HepG2 (cell line): Measurements from ENCODE around the gene PRR14. TPM values are rescaled to one million over a fixed set of nuclear protein-coding genes. Genes with fewer than 3 reads are reported as not detected.

Experiments used
- ATF6 ChIP-seq: sonication (generic); formaldehyde crosslinking; conservative IDR thresholded peaks from 2 replicates; pipeline ENCODE4 v1.4.0; 2020; ENCODE audit warnings: missing genetic modification reagents
- DNMT1 ChIP-seq: sonication (generic); formaldehyde crosslinking; IDR thresholded peaks from 2 replicates; pipeline ENCODE4 v1.5.1; 2020; ENCODE audit warnings: mild to moderate bottlenecking, missing genetic modification reagents
- EZH2 ChIP-seq: conservative IDR thresholded peaks from 2 replicates; pipeline ENCODE4 v1.6.1; 2012; ENCODE audit warnings: mild to moderate bottlenecking, low read depth, low read length, moderate library complexity
- IKZF4 ChIP-seq: sonication (generic); formaldehyde crosslinking; IDR thresholded peaks from 2 replicates; pipeline ENCODE4 v1.5.1; 2020; ENCODE audit warnings: borderline replicate concordance, mild to moderate bottlenecking, low read depth, missing genetic modification reagents; ENCODE audit errors: not compliant biosample characterization
- KLF16 ChIP-seq, 2 experiments: sonication (generic) in 1 of 2; formaldehyde crosslinking in 1 of 2; IDR thresholded peaks; 2 replicates each; pipeline versions ENCODE4 v1.6.1 to v1.8.0; 2016 to 2023; ENCODE audit warnings: missing genetic modification reagents in 2 of 2, missing compliant biosample characterization in 1 of 2
- LRRFIP1 ChIP-seq: sonication (generic); formaldehyde crosslinking; conservative IDR thresholded peaks from 2 replicates; pipeline ENCODE4 v1.4.0; 2020; ENCODE audit warnings: missing genetic modification reagents
- NRL ChIP-seq: sonication (generic); formaldehyde crosslinking; IDR thresholded peaks from 2 replicates; pipeline ENCODE4 v1.5.0; 2020; ENCODE audit warnings: missing genetic modification reagents, mild to moderate bottlenecking, moderate library complexity, borderline replicate concordance
- PPARG ChIP-seq: conservative IDR thresholded peaks from 2 replicates; pipeline ENCODE4 v1.6.1; 2016; ENCODE audit warnings: missing biosample characterization, missing genetic modification reagents
- RARA ChIP-seq: IDR thresholded peaks from 2 replicates; pipeline ENCODE4 v1.6.1; 2016; ENCODE audit warnings: missing genetic modification reagents, missing compliant biosample characterization
- SOX5 ChIP-seq: IDR thresholded peaks from 2 replicates; pipeline ENCODE4 v1.6.1; 2016; ENCODE audit warnings: borderline replicate concordance
- SYNCRIP ChIP-seq: fragments of 200-400 bp; formaldehyde crosslinking; IDR thresholded peaks from 2 replicates; pipeline ENCODE4 v1.6.1; 2018; ENCODE audit warnings: mild to moderate bottlenecking, low read depth, low read length; ENCODE audit not compliant: insufficient read depth
- TBP ChIP-seq: sonication (generic); formaldehyde crosslinking; IDR thresholded peaks from 2 replicates; pipeline ENCODE4 v1.5.0; 2020; ENCODE audit warnings: missing genetic modification reagents
- USF2 ChIP-seq, 2 experiments: sonication (generic) in 1 of 2; formaldehyde crosslinking in 1 of 2; IDR thresholded peaks; 2 replicates each; pipeline versions ENCODE4 v1.5.1 to v1.6.1; 2011 to 2020; ENCODE audit warnings: borderline replicate concordance in 1 of 2, low read depth in 1 of 2, low read length in 1 of 2, mild to moderate bottlenecking in 1 of 2, missing genetic modification reagents in 1 of 2, moderate library complexity in 1 of 2
- ZMYM3 ChIP-seq: sonication (generic); formaldehyde crosslinking; IDR thresholded peaks from 2 replicates; pipeline ENCODE4 v1.5.1; 2020; ENCODE audit warnings: mild to moderate bottlenecking, missing genetic modification reagents
- ZNF138 ChIP-seq: sonication (generic); formaldehyde crosslinking; IDR thresholded peaks from 2 replicates; pipeline ENCODE4 v1.5.0; 2020; ENCODE audit warnings: mild to moderate bottlenecking, low read depth, missing genetic modification reagents
- ZNF17 ChIP-seq: sonication (generic); formaldehyde crosslinking; IDR thresholded peaks from 2 replicates; pipeline ENCODE4 v1.5.0; 2020; ENCODE audit warnings: mild to moderate bottlenecking, missing genetic modification reagents
- ZNF207 ChIP-seq: fragments of 450-650 bp; IDR thresholded peaks from 2 replicates; pipeline ENCODE4 v1.6.1; 2016; ENCODE audit warnings: antibody characterized with exemption, borderline replicate concordance
- ZNF598 ChIP-seq: sonication (generic); formaldehyde crosslinking; IDR thresholded peaks from 2 replicates; pipeline ENCODE4 v1.5.1; 2020; ENCODE audit warnings: mild to moderate bottlenecking, missing genetic modification reagents, borderline replicate concordance
- ZNF614 ChIP-seq: IDR thresholded peaks from 2 replicates; pipeline ENCODE4 v1.6.1; 2018; ENCODE audit warnings: missing biosample characterization, missing genetic modification reagents, inconsistent platforms, borderline replicate concordance
- ZNF670 ChIP-seq: sonication (generic); formaldehyde crosslinking; IDR thresholded peaks from 2 replicates; pipeline ENCODE4 v1.8.0; 2022; ENCODE audit warnings: mild to moderate bottlenecking, missing genetic modification reagents, borderline replicate concordance
- ZNF678 ChIP-seq: sonication (generic); formaldehyde crosslinking; IDR thresholded peaks from 2 replicates; pipeline ENCODE4 v1.4.0; 2020; ENCODE audit warnings: mild to moderate bottlenecking, missing genetic modification reagents
- ZNF878 ChIP-seq: sonication (generic); formaldehyde crosslinking; IDR thresholded peaks from 2 replicates; pipeline ENCODE4 v1.8.1; 2023; ENCODE audit warnings: mild to moderate bottlenecking, missing genetic modification reagents, moderate library complexity
- polyA plus RNA-seq, 8 experiments: library from polyadenylated mRNA; depleted of rRNA in 3 of 8; stranded (reverse) in 7 of 8; unstranded in 1 of 8; fragments of >200 nt; fragmentation: Illumina TruSeq in 4 of 8; extraction: Trizol in 4 of 8; gene quantifications; 2 replicates each; pipeline versions ENCODE4 v1.2.1 to v1.2.3, GENCODE V29; 2011 to 2016; ENCODE audit warnings: low read depth in 4 of 8, missing spikeins in 1 of 8, mixed read lengths in 1 of 8; ENCODE audit not compliant: insufficient read depth in 1 of 8
- total RNA-seq, 5 experiments: library from RNA; depleted of rRNA; stranded (reverse); fragments of >200 nt; fragmentation: Illumina TruSeq; extraction: Trizol; gene quantifications; 2 replicates each; pipeline ENCODE4 v1.2.3, GENCODE V29; 2016; ENCODE audit warnings: low read depth in 1 of 5

The PRR14 gene
- total and polyA plus RNA-seq, 2 of the 13 experiments (the other 11 are each of a cell fraction or from before 2014, with no cell fraction given), result 8.4 to 11.0 TPM

- 0 out of 2 replicates have a peak, but pooled peaks have one; percentile 42 for TF ChIP-seq ZNF614 (CRISPR knock-in tag)
- TF ChIP-seq KLF16 (CRISPR knock-in tag; IDR thresholded peaks at IDR 0.05), result 0 out of 4 replicates have a peak, but pooled peaks of 1 of the 2 experiments have one; percentile 21
- no peak for TF ChIP-seq ZNF138 (CRISPR knock-in tag)
- no peak for TF ChIP-seq ZNF598 (CRISPR knock-in tag)
- no peak for TF ChIP-seq EZH2
- no peak for TF ChIP-seq IKZF4
- TF ChIP-seq ZNF207, result no peak
- no peak for TF ChIP-seq TBP (CRISPR knock-in tag)
- TF ChIP-seq ZMYM3 (CRISPR knock-in tag), result peak; percentile 41; the same call in 1 of the 2 replicates
- TF ChIP-seq USF2 (IDR thresholded peaks at IDR 0.05; ENCODE audit: low read depth, low read length), result no peak
- TF ChIP-seq USF2 (CRISPR knock-in tag; IDR thresholded peaks at IDR 0.05; ENCODE audit: borderline replicate concordance), result no peak
- TF ChIP-seq SOX5 (CRISPR knock-in tag), result 0 out of 2 replicates have a peak, but pooled peaks have one; percentile 20
- TF ChIP-seq ZNF678 (CRISPR knock-in tag), result no peak
- TF ChIP-seq ATF6, result no peak
- TF ChIP-seq SYNCRIP, result no peak
- no peak for TF ChIP-seq NRL
- no peak for TF ChIP-seq DNMT1 (CRISPR knock-in tag)
- no peak for TF ChIP-seq ZNF878 (CRISPR knock-in tag)
- TF ChIP-seq LRRFIP1 (CRISPR knock-in tag), result no peak
- no peak for TF ChIP-seq ZNF670 (CRISPR knock-in tag)
- no peak for TF ChIP-seq ZNF17 (CRISPR knock-in tag)
- TF ChIP-seq PPARG (CRISPR knock-in tag), result peak; percentile 73
- TF ChIP-seq RARA (CRISPR knock-in tag), result peak; percentile 95
Measured at GRCh38 chr16:30628628-30629540, 21.9 kb upstream of the PRR14 start (continued).
